ENCODE measurements around the gene PLEKHH2.
"Not testable (repeated sequence)": the region's sequence is repeated elsewhere in the genome, so short reads cannot be mapped to it uniquely, and the experiment has no call there.

The PLEKHH2 gene

DNA sequence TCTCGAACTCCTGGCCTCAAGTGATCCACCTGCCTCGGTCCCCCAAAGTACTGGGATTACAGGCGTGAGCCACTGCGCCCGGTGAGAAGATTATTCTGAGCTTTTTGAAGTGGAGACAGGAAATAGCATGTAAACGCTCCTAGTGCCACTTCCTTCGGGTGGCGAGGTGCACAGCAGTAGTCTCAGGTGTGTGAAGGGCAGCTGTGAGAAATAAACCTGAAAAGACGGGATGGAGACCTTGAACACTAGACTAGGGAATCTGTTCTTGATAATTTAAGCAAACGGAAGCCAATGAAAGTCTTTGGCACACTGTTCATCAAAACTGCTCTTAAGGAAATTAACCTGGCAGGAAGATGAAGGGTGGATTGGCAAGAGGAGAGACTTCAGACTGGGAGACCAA is 439 bp upstream of the PLEKHH2 start:
- DNase-seq (ENCODE audit: low read depth in 2 of 2) = peak in 1 of 2 donors; percentile 2

- DNase-seq (ENCODE audit: low read depth in 2 of 2) = no peak
Observed at GRCh38 chr2:43642363-43642762, 5.3 kb downstream of the PLEKHH2 start.

DNA sequence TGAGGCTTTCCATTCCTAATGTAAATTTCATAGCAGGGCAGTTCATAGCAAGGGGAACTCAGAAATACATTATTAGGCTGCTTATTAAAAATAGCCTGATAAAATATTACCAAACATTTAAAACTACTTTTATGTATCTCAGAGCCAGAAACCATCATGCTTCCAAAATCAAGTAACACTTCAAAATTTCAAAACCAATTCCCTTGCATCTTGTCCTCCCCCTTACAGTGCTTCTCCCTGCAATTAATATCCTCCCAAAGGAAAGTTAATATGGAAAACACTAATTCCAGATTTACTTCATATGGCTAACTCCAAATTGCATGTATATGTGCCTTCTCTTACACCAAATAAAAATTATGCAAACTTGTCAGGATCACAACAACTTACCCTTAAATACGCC is 6.6 kb downstream of the PLEKHH2 start:
- DNase-seq (ENCODE audit: low read depth in 2 of 2) = no peak

- DNase-seq (ENCODE audit: low read depth in 2 of 2) = no peak
Observed at GRCh38 chr2:43648994-43649701, 12.1 kb downstream of the PLEKHH2 start.

DNA sequence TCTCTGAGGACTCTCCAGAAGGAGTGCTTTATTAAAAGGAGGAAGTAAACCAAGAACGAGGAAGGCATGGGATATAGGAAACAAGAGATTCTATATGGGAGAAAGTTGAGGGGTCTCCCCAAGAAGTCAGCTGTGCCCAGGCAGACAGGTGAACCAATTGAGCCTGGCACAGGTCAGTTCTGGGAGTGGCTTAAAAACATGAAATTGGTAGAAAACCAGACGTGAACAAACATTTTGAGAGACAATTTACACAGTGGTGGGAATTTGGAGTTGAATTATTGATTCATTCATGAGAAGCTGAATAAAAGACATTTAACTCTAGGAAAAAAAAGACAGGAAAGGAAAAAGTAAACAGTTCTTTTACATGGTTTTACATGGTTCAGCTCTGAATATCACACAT is 16.4 kb downstream of the PLEKHH2 start:
- no peak for DNase-seq (ENCODE audit: low read depth in 2 of 2)

DNA sequence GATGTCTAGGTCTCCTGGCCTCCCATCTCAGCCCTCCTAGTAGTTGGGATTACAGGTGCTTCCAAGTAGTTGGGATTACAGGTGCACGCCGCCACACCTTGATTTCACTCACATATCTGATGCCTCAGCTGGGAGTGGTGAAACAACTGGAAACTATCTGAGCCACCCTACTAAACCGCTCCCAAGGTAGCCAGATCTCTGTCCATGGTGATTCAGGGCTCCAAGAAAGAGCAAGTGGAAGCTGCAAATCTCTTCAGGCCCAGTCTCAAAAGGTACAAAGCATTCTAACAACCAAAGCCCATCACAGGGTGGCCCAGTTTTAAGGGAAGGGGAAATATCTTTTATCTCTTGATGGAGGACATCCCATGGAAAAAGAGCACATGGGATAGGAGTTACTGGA is 20.2 kb downstream of the PLEKHH2 start:
- no peak for DNase-seq (ENCODE audit: low read depth in 2 of 2)

DNA sequence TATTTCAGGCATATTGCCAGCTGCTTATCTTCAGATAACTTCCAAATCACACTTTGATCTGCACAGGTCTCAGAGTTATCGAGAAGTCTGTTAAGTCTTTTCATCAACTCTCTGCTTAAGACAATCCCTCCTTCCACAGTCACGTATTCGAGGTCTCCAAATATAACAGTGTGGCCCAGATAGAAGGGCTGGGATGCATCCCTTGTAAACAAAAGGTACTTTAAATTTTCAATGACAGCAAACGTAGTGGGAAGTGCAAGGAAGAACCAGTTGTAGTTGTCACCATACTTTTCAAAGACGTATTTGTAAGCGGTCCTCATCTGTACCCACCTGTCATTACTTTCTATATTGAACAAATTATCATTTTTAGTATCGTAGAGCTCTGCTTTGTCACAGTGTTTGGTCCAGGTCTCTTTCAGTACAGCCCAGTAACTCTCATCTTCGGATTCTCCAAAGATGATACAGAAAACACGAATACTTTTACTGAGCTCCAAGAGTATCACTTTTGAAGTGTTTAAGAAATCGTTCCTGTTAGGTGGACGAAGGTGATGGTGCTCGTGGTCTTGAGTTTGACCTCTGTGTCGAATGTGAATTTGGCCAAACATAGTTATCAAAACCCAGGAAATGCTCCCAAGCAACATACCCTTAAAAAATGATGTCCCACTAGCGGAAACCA is 38.7 kb downstream of the PLEKHH2 start:
- DNase-seq (ENCODE audit: low read depth in 2 of 2) = no peak

DNA sequence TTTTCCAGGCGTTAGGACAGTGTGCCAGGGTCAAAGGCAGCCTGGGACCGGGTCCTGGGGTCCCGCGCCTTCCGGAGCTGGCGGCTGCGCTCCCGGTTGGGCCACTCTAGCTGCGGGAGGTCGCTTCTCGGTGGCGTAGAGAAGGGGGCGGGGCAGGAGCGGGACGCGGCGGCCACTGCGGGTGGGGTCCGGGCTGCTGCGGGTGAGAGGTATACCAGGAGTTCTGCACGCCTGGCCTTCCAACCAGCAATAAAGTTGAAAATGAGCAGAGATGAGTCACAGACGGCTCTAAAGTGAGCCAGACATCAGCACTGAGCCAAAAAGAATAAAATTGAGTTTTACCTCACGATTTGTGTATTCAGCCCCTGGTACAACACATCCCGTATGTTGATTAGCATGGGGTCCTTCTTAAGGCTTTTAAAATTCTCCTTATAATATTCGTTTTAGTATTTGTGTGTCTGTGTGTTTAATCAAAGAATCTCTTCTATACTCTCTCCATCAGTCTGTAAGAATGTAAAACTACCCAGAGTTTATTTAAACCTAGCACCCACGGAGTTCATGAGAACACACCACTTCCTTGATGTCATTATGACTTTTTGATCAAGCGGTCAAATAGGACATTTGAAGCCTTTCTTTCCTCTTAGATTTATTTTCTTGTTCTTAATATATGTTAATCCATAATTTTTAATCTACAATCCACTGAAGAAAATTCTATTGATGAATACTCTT is 39.4 kb downstream of the PLEKHH2 start, which contains the start of gene C1GALT1C1L:
Gene C1GALT1C1L (minus strand): TSS at position 108 of the 729 bp plus-strand sequence. CDS start 107 bp downstream, at position 1.
- peak; percentile 17 to 27 for DNase-seq (ENCODE audit: low read depth in 2 of 2)

GRCh38 chr2:43677783-43678182 is 40.7 kb downstream of the PLEKHH2 start:
- not testable (repeated sequence) for DNase-seq (ENCODE audit: low read depth in 2 of 2)

DNA sequence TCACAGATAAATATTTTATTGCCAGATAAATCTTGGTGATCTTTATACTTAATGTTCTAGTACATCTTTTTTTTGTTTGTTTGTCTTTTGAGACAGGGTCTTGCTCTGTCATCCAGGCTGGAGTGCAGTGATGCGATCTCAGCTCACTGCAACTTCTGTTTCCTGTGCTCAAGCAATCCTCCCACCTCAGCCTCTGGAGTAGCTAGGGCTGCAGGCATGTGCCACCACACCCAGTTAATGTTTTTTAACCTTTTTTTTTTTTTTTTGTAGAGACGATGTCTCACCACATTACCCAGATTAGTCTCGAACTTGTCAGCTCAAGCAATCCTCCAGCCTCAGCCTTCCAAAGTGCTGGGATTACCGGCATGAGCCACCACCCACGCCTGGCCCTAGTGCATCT is 48.3 kb downstream of the PLEKHH2 start:
- DNase-seq (ENCODE audit: low read depth in 2 of 2) = no peak

DNA sequence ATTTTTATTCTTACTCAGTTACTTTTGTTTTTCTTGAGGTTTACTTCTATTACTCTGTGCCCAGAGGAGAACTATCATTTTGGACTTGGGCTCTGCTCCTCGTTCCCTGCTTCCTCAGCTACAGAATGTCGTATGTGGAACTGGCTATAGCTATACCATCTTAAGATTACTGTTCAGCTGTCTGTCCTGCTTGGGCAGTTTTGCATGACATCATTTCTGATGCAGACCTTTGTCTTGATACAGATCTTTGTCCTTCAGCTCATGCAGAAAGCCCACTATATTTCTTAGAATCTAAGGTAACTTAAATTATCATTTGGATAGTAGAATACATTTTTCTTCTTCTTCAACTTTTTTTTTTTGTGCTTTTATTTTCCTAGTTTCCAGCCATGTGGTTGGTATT is 52.9 kb downstream of the PLEKHH2 start:
- no peak for DNase-seq (ENCODE audit: low read depth in 2 of 2)

DNA sequence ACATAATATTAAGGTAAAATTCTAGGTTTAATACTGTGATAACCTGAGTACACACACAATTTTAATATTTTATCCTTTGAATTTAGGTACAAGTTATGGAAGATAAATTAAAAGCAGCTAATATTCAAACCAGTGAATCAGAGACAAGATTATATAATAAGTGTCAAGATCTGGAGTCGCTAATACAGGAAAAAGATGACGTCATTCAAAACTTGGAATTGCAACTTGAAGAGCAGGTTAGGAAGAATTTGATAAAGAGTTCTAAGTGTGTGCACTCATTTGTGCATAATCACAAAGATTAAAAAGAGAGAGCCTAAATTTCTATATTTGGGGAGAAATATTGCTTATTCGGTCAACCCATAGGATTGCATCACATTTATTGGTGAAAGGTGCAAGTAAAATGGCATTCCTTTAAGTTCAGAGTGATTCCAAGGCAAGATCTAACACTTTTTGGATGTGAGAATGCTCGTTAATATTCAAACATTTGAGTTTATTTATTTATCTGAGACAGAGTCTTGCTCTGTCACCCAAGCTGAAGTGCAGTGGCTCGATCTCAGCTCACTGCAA is 55.5 kb downstream of the PLEKHH2 start:
- no peak for DNase-seq (ENCODE audit: low read depth in 2 of 2)

DNA sequence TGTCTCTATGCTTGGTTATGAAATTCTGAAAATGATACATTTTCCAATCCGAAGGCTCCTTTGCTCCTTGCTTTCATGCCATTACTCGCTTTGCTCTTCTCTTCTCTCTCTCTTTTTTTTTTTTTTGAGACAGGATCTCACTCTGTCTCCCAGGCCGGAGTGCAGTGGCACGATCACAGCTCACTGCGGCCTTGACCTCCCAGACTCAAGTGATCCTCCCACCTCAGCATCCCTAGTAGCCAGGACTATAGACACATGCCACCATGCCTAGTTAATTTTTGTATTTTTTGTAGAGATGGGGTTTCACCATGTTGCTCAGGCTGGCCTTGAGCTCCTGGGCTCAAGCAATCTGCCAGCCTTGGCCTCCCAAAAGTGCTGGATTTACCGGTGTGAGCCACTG is 61.1 kb downstream of the PLEKHH2 start:
- DNase-seq (ENCODE audit: low read depth in 2 of 2) = not testable (repeated sequence)

DNA sequence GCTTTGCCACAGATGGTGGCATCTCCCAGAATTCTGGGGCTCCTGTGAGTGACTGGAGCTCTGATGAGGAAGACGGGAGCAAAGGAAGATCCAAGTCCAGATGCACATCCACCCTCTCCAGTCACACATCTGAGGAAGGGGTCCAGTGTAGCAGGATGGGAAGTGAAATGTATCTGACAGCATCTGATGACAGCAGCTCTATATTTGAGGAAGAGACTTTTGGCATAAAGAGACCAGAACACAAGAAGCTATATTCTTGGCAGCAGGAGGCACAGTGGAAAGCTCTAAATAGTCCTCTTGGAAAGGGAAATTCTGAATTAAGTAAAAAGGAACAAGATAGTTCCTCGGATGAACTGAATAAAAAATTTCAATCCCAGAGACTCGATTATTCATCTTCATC is 62.7 kb downstream of the PLEKHH2 start:
- no peak for DNase-seq (ENCODE audit: low read depth in 2 of 2)

DNA sequence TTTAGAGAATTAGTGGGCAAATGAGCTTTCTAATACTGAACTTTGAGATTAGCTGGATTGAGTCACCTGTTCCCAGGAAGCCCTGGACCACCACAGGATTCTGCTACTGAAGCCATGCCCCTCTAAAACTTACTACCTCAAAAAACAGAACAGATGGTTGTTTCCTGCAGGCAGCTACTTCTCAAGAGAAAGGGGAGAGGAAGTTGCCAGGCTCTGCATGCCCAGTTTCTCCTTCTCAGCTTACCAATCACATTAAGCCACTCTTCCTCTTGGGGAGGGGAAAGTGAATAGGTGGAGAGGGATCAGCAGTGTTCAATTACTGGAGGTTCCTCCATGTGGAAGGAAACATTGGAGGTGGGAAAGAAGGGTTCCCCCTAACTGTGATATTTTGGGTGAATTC is 64.1 kb downstream of the PLEKHH2 start:
- DNase-seq (ENCODE audit: low read depth in 2 of 2) = no peak

- DNase-seq (ENCODE audit: low read depth in 2 of 2) = no peak
Observed at GRCh38 chr2:43707255-43708015, 70.4 kb downstream of the PLEKHH2 start.

- DNase-seq (ENCODE audit: low read depth in 2 of 2) = no peak
Observed at GRCh38 chr2:43708178-43708577, 71.1 kb downstream of the PLEKHH2 start.

GRCh38 chr2:43708891-43709290 is 71.8 kb downstream of the PLEKHH2 start:
- DNase-seq (ENCODE audit: low read depth in 2 of 2) = no peak

DNA sequence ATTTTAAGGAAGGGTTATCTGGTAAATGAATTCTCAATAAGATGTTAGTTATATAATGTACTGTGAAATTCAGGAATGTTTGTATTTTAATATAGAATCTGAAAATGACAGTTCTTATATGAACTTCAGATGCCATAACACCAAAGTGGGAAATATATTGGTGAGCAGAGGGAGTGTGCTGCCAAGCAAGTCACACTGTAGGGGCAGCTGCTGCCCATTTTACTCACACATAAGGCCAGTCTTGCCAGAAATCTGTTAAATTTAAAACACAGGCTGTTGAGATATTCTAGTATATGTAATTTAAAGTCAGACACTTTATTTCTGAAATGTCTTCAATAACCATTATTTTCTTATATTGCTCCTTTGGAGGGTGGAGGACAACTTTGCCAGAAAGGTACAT is 73.8 kb downstream of the PLEKHH2 start:
- DNase-seq (ENCODE audit: low read depth in 2 of 2) = no peak

DNA sequence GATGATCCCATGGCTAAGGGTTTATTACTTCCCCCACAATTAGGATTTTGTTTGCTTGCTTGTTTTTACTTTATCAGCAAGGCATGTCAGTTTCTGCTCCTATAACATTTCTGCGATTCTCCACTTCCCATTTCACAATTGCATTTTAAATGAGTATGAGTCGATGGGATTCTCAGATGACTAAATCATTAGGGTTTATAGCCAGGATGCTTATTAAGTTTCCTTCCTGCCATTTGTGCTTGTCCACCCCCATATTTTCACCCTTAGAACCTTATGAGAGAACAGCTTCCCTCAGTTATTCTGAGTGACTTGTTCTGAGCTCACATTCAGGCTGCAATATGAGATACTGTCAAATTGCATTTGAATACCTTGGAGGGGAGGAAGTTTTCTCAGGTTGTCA is 77.1 kb downstream of the PLEKHH2 start:
- no peak for DNase-seq (ENCODE audit: low read depth in 2 of 2)

GRCh38 chr2:43715300-43716098 is 78.4 kb downstream of the PLEKHH2 start:
- no peak for DNase-seq (ENCODE audit: low read depth in 2 of 2)

Measured in stimulated activated CD4-positive, alpha-beta T cell treated with anti-CD3 and anti-CD28 coated beads, Interleukin-15, amount 100 ng/mL, for 48 hours (primary cell).